Activated T-helper 9 cell treated with anti-CD3 and anti-CD28 coated beads, Interleukin-2, amount 50 U/mL, for 16 hours (primary cell): ENCODE results near the gene SAFB2.

Experiments used
- DNase-seq: peaks from one replicate; pipeline ENCODE4 v3.0.0-alpha.2; 2020; ENCODE audit warnings: low read depth

The SAFB2 gene

DNA sequence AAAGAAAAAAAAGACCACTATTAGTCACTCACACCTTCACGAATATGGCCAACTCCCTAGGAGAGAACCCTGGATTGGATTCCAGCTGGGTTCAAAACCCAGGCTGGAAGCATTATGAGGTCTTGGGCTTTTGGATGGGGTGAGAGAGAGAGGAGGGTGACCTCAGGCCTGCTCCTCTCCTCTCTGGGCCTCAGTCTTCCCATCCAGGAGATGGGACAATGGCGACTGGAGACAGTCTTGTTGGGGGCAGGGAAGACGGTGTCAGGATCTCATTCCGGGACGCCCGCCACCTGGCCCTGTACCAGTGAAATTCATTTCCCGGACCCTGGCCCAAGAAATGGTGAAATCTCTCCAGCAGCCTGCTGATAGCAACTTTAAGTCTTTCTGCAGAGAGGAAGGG lies 81.1 kb downstream of the SAFB2 start:
- DNase-seq, result no peak

DNA sequence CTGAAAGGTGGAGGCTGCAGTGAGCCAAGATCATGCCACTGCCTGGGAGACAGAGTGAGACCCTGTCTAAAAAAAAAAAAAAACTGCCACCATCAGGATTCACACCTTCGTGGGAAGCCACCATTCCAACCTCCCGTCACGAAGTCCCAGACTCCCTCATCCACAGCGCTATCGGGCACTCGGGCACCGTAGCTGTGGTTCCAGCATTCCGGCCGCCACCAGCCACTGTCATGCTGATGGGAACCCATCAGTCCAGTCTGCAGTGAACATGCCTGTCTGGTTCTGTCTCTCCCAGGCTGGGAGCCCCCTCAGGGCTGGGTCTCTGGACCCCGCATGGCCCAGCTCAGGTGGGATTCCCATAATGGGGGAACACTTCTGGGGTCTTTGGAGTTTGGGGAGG lies 82.4 kb downstream of the SAFB2 start:
- DNase-seq, result no peak

GRCh38 chr19:5537870-5538269 lies 84.7 kb downstream of the SAFB2 start:
- DNase-seq, result no peak
